OCI-LY1 (cell line): ENCODE results near the gene BLMH.

Experiments
- CTCF ChIP-seq: fragments of 200-600 bp; sonication (generic), shearing (Covaris generic); IDR thresholded peaks from 2 replicates; pipeline ENCODE4 v1.5.1; 2017; ENCODE audit warnings: mild to moderate bottlenecking, antibody characterized with exemption, low read length, moderate library complexity, mixed read lengths
- EZH2 ChIP-seq: fragments of 200-600 bp; sonication (generic), shearing (Covaris generic); IDR thresholded peaks from 2 replicates; pipeline ENCODE4 v1.8.0; 2017; ENCODE audit warnings: borderline replicate concordance, mixed run types, mild to moderate bottlenecking, antibody characterized with exemption, low read length, moderate library complexity, mixed read lengths

GRCh38 chr17:30217054-30217453, 74.7 kb downstream of the BLMH start:
- TF ChIP-seq CTCF (no peak), EZH2 (no peak)
